Calu3 (cell line): Measurements from ENCODE around the gene VPS8. TPM values are rescaled to one million over a fixed set of nuclear protein-coding genes. Genes with fewer than 3 reads are reported as not detected.

ENCODE experiments used
- BruUV-seq: library from RNA; stranded (reverse); fragments of 400-500 nt; replicated peaks from 2 replicates; lab custom pipeline; 2021; lab: Mats Ljungman, UMichigan
- CTCF ChIA-PET: fragments of 300-600 bp; sonication (Branson Sonifier 250); formaldehyde crosslinking; loops from one replicate; lab custom pipeline; 2022; ENCODE audit warnings: antibody characterized with exemption; lab: Charles Lee
- DNase-seq: peaks from one replicate; pipeline ENCODE4 v3.0.0; 2022
- H3K27ac Mint-ChIP-seq: one replicate; pipeline ENCODE4 v1.8.0; 2022; ENCODE audit warnings: mixed read lengths; ENCODE audit not compliant: unreplicated experiment
- H3K27me3 Mint-ChIP-seq: one replicate; pipeline ENCODE4 v1.8.0; 2022; ENCODE audit warnings: mixed read lengths; ENCODE audit not compliant: unreplicated experiment
- H3K36me3 Mint-ChIP-seq: one replicate; pipeline ENCODE4 v1.8.0; 2022; ENCODE audit warnings: mild to moderate bottlenecking, moderate library complexity, mixed read lengths; ENCODE audit not compliant: insufficient read depth, unreplicated experiment
- H3K4me1 Mint-ChIP-seq: one replicate; pipeline ENCODE4 v1.8.0; 2022; ENCODE audit warnings: mild to moderate bottlenecking, low read depth, mixed read lengths; ENCODE audit not compliant: unreplicated experiment
- H3K4me3 Mint-ChIP-seq: one replicate; pipeline ENCODE4 v1.8.0; 2022; ENCODE audit warnings: mild to moderate bottlenecking, low read depth, moderate library complexity, mixed read lengths; ENCODE audit not compliant: unreplicated experiment
- H3K9me3 Mint-ChIP-seq: one replicate; pipeline ENCODE4 v1.8.0; 2022; ENCODE audit warnings: low read depth, mixed read lengths; ENCODE audit not compliant: unreplicated experiment
- CTCF ChIP-seq: fragments of 200-600 bp; IDR thresholded peaks from one replicate; pipeline ENCODE4 v1.8.0; 2022; ENCODE audit warnings: antibody characterized with exemption; ENCODE audit not compliant: unreplicated experiment
- intact Hi-C: fragments of 100-400 bp; cut with micrococcal nuclease; formaldehyde crosslinking; loops from one replicate; pipeline ENCODE4 v1.10.0; 2022; ENCODE audit not compliant: unreplicated experiment
- total RNA-seq: library from RNA; stranded (reverse); gene quantifications from 2 replicates; pipeline ENCODE4 v1.2.3, GENCODE V29; 2022

VPS8 gene
- total RNA-seq, 1 experiment from 2014 or later = 62.5 TPM

GRCh38 chr3:184874709-184875644 lies 63.0 kb downstream of the VPS8 start:
- Mint-ChIP-seq H3K36me3 (peaks cover 3% of the 10 kb centered on the region), H3K4me1 (no peaks in the 10 kb centered on the region), H3K27me3 (no peaks in the 10 kb centered on the region), H3K9me3 (no peaks in the 10 kb centered on the region), H3K4me3 (no peak overlapping the region), H3K27ac (no peak overlapping the region)
- peak; percentile 54 for DNase-seq
- intact Hi-C loops = loop anchor here (1.0 to 5.0 kb wide), 3 partner anchors 301 to 395 kb away; no protein-coding TSS in a partner anchor
- BruUV-seq = no TSS peak
- CTCF ChIA-PET = interaction anchor here (0.6 to 1.1 kb wide), 11 partner anchors 21 to 711 kb away, joined by 3 to 12 read pairs (median 5); no protein-coding TSS in a partner anchor
- TF ChIP-seq CTCF = peak; percentile 60

GRCh38 chr3:184880276-184881019 lies 68.5 kb downstream of the VPS8 start:
- Mint-ChIP-seq H3K4me1 (no peaks in the 10 kb centered on the region), H3K36me3 (no peaks in the 10 kb centered on the region), H3K27ac (no peak overlapping the region), H3K9me3 (no peaks in the 10 kb centered on the region), H3K27me3 (no peaks in the 10 kb centered on the region), H3K4me3 (no peak overlapping the region)
- no peak for TF ChIP-seq CTCF
- no TSS peak for BruUV-seq
- DNase-seq = no peak
- CTCF ChIA-PET = no interaction called here
- intact Hi-C loops = no loop called here

- Mint-ChIP-seq H3K27me3 (no peaks in the 10 kb centered on the region), H3K9me3 (no peaks in the 10 kb centered on the region), H3K27ac (no peak overlapping the region), H3K36me3 (no peaks in the 10 kb centered on the region), H3K4me3 (no peak overlapping the region), H3K4me1 (no peaks in the 10 kb centered on the region)
- TF ChIP-seq CTCF = no peak
- no peak for DNase-seq
- BruUV-seq = no TSS peak
- CTCF ChIA-PET = no interaction called here
- intact Hi-C loops = no loop called here
Measured at GRCh38 chr3:184884359-184885017, 72.5 kb downstream of the VPS8 start.

GRCh38 chr3:184885112-184885511 lies 73.1 kb downstream of the VPS8 start:
- intact Hi-C loops = no loop called here
- no peak for TF ChIP-seq CTCF
- no peaks in the 10 kb centered on the region for H3K27me3 Mint-ChIP-seq
- H3K27ac Mint-ChIP-seq = no peak overlapping the region
- CTCF ChIA-PET = no interaction called here
- no peak overlapping the region for H3K4me3 Mint-ChIP-seq
- BruUV-seq = no TSS peak
- H3K9me3 Mint-ChIP-seq = no peaks in the 10 kb centered on the region
- no peaks in the 10 kb centered on the region for H3K36me3 Mint-ChIP-seq
- DNase-seq = no peak
- H3K4me1 Mint-ChIP-seq = no peaks in the 10 kb centered on the region
